Measurements from ENCODE around the gene ANKUB1. TPM values are rescaled to one million over a fixed set of nuclear protein-coding genes. Genes with fewer than 3 reads are reported as not detected.
"Not testable (repeated sequence)": the region's sequence is repeated elsewhere in the genome, so short reads cannot be mapped to it uniquely, and the experiment has no call there.

ANKUB1 gene, protein sequence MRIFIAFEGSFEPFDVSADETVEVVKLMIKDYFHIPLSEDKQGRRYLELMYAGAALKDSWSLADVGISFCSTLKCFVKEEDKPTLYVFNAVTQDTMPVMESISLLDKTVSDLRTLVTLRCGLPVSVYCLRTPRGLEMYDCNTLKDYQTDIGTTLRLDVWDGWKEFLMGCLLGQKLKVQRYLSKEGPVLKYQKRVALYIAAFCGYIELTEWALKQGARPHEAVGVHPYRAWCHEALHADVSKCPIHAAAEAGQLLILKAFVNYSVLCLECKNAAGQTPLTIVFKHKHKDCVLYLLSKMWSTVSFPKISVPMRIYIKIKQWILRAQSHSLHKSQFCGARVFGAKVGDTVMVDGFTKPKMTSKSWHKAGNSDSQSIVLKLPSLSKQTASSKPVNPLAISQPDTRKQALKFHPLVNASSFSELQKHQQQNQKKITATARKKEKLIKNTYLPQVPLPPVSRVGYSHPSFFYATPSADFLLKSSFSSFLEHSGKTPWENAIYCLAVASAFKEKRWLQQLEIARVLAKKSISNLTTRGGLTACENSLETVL
- total RNA-seq (2014; rRNA removed; shearing (Covaris generic)) = 0.31 TPM in 1 of 2 replicates, not detected in the other

GRCh38 chr3:149792452-149793270, at the start of gene ANKUB1:
ANKUB1 (minus strand) TSS chr3:149792554; CDS start chr3:149792366, 188 bp downstream.
- Histone ChIP-seq H3K4me3 (no peak within 1 kb of the TSS), H3K27me3 (replicated peaks) (no peaks in the 10 kb centered on the region), H3K27ac (peak within 1 kb of the TSS; percentile 61), H3K4me1 (replicated peaks) (peaks cover 27% of the 10 kb centered on the region), H3K9me3 (replicated peaks) (no peaks in the 10 kb centered on the region), H3K36me3 (no peaks in the 10 kb centered on the region)
- peak in 1 of 2 experiments; percentile 39 for DNase-seq (ENCODE audit: low read depth in 1 of 2, low spot score in 2 of 2)

GRCh38 chr3:149839896-149840295, 47.5 kb upstream of the ANKUB1 start:
- Histone ChIP-seq H3K9me3 (replicated peaks) (peaks cover 15% of the 10 kb centered on the region), H3K4me1 (replicated peaks) (no peaks in the 10 kb centered on the region), H3K27ac (no peak overlapping the region), H3K36me3 (peaks cover 7% of the 10 kb centered on the region; the same call in 1 of the 2 replicates), H3K4me3 (no peak overlapping the region), H3K27me3 (replicated peaks) (no peaks in the 10 kb centered on the region)
- no peak for DNase-seq (ENCODE audit: low read depth in 1 of 2, low spot score in 2 of 2)

- DNase-seq (ENCODE audit: low read depth in 1 of 2, low spot score in 2 of 2) = not testable (repeated sequence)
These were observed 47.1 kb upstream of the ANKUB1 start for GRCh38 chr3:149839469-149839868.

GRCh38 chr3:149838491-149838890, 46.1 kb upstream of the ANKUB1 start:
- H3K27me3 ChIP-seq (replicated peaks); H3K27ac ChIP-seq; H3K4me3 ChIP-seq; DNase-seq (ENCODE audit: low read depth in 1 of 2, low spot score in 2 of 2); H3K4me1 ChIP-seq (replicated peaks); H3K36me3 ChIP-seq: not testable (repeated sequence)
- H3K9me3 ChIP-seq (replicated peaks) = peaks cover 23% of the 10 kb centered on the region

More at GRCh38 chr3:149839469-149839868, 47.1 kb upstream of the ANKUB1 start:
- H3K9me3 ChIP-seq (replicated peaks) = peaks cover 18% of the 10 kb centered on the region
- H3K4me3 ChIP-seq; H3K27ac ChIP-seq; H3K4me1 ChIP-seq (replicated peaks); H3K27me3 ChIP-seq (replicated peaks); H3K36me3 ChIP-seq: not testable (repeated sequence)

DNA sequence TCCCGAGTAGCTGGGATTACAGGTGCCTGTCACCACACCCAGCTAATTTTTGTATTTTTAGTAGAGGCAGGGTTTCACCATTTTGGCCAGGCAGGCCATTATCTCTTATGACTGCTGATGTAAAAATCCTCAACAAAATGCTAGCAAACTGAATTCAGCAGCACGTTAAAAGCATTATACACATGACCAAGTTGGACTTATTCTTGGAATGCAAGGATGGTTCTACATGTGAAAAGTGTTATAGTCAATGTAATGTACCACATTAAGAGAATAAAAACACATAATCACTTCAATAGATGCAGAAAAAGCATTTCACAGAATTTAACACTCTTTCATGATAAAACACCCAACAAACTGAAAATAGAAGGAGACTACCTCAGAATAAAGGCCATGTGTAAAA, 40.9 kb upstream of the ANKUB1 start:
- Histone ChIP-seq H3K27me3 (replicated peaks) (no peaks in the 10 kb centered on the region), H3K4me1 (replicated peaks) (no peaks in the 10 kb centered on the region), H3K4me3 (no peak overlapping the region), H3K27ac (no peak overlapping the region), H3K9me3 (replicated peaks) (peaks cover 29% of the 10 kb centered on the region), H3K36me3 (peaks cover 5% of the 10 kb centered on the region; the same call in 1 of the 2 replicates)
- no peak for DNase-seq (ENCODE audit: low read depth in 1 of 2, low spot score in 2 of 2)

DNA sequence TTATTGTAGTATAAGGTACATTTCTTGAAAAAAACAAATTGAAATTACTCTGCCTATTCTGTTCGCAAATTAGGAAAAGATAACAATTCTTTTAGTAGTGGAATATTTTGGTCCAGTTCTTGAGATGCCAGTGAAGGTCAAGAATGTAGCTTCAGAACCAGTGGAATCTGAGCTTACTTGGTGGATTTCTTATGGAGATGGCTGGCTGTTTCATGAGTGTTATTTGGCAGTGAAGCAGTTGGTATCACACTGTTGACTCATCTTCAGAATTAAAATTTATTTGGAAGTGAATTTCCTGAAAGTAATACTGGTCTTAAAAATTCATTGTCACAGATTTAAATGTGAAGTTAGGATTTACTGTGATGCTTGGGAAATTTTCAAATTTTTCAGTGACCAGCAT, 39.7 kb upstream of the ANKUB1 start:
- H3K27me3 ChIP-seq (replicated peaks) = no peaks in the 10 kb centered on the region
- no peak for DNase-seq (ENCODE audit: low read depth in 1 of 2, low spot score in 2 of 2)
- no peaks in the 10 kb centered on the region for H3K4me1 ChIP-seq (replicated peaks)
- no peaks in the 10 kb centered on the region for H3K36me3 ChIP-seq
- no peak overlapping the region for H3K4me3 ChIP-seq
- peaks cover 25% of the 10 kb centered on the region for H3K9me3 ChIP-seq (replicated peaks)
- no peak overlapping the region for H3K27ac ChIP-seq

DNA sequence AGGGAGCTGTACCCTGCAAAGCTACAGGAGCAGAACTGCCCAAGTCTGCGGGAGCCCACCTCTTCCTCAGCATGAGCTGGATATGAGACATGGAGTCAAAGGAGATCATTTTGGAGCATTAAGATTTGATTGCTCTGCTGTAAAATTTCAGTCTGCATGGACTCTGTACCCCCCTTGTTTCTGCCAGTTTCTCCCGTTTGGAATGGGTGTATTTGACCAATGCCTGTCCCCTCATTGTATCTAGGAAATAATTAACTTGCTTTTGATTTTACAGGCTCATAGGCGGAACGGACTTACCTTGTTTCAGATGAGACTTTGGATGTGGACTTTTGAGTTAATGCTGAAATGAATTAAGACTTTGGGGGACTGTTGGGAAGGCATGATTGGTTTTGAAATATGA, 39.0 kb upstream of the ANKUB1 start:
- DNase-seq (ENCODE audit: low read depth in 1 of 2, low spot score in 2 of 2) = no peak
- H3K36me3 ChIP-seq = no peaks in the 10 kb centered on the region
- H3K4me3 ChIP-seq = no peak overlapping the region
- H3K27me3 ChIP-seq (replicated peaks) = no peaks in the 10 kb centered on the region
- no peaks in the 10 kb centered on the region for H3K4me1 ChIP-seq (replicated peaks)
- H3K9me3 ChIP-seq (replicated peaks) = peaks cover 25% of the 10 kb centered on the region
- H3K27ac ChIP-seq = no peak overlapping the region

DNA sequence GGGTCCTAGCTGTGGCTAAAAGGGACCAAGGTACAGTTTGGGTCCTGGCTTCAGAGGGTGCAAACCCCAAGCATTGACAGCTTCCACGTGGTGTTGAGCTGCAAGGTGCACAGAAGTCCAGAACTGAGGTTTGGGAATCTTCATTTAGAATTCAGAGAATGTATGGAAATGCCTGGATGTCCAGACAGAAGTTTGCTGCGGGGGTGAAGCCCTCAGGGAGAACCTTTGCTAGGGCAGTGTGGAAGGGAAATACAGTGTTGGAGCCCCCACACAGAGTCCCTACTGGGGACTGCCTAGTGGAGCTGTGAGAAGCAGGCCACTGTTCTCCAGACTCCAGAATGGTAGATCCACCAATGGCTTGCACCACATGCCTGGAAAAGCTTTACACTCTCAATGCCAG, 38.5 kb upstream of the ANKUB1 start:
- H3K9me3 ChIP-seq (replicated peaks) = peaks cover 25% of the 10 kb centered on the region
- no peaks in the 10 kb centered on the region for H3K27me3 ChIP-seq (replicated peaks)
- H3K4me3 ChIP-seq = no peak overlapping the region
- DNase-seq (ENCODE audit: low read depth in 1 of 2, low spot score in 2 of 2) = no peak
- no peak overlapping the region for H3K27ac ChIP-seq
- H3K36me3 ChIP-seq = no peaks in the 10 kb centered on the region
- H3K4me1 ChIP-seq (replicated peaks) = no peaks in the 10 kb centered on the region

- not testable (repeated sequence) for DNase-seq (ENCODE audit: low read depth in 1 of 2, low spot score in 2 of 2); H3K27me3 ChIP-seq (replicated peaks); H3K27ac ChIP-seq; H3K36me3 ChIP-seq; H3K4me1 ChIP-seq (replicated peaks); H3K4me3 ChIP-seq
- peaks cover 15% of the 10 kb centered on the region for H3K9me3 ChIP-seq (replicated peaks)
These were observed 37.3 kb upstream of the ANKUB1 start for GRCh38 chr3:149829631-149830030.

DNA sequence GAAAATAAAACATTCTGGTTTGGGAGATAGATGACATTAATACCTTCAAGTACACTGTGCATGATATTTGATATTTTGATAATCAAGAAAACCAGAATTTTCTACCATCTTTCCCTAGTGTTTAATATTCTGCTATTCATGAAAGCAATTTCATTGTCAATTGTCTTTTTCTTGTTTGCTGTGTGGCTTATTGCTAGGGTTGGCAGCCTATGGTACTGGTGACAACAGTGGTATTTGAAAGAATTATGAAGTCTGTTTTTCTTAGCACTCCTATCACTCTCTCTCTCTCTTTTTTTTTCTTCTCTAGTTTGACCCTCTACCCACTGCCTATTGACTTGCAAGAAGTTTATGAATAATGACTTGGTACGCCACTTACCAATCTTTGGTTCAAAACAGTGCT, 36.0 kb upstream of the ANKUB1 start:
- H3K4me1 ChIP-seq (replicated peaks) = no peaks in the 10 kb centered on the region
- DNase-seq (ENCODE audit: low read depth in 1 of 2, low spot score in 2 of 2) = no peak
- H3K27ac ChIP-seq = no peak overlapping the region
- no peaks in the 10 kb centered on the region for H3K27me3 ChIP-seq (replicated peaks)
- H3K4me3 ChIP-seq = no peak overlapping the region
- H3K9me3 ChIP-seq (replicated peaks) = peaks cover 9% of the 10 kb centered on the region
- no peaks in the 10 kb centered on the region for H3K36me3 ChIP-seq

- Histone ChIP-seq H3K36me3 (no peaks in the 10 kb centered on the region), H3K4me1 (replicated peaks) (no peaks in the 10 kb centered on the region), H3K27ac (no peak overlapping the region), H3K27me3 (replicated peaks) (no peaks in the 10 kb centered on the region), H3K9me3 (replicated peaks) (peaks cover 8% of the 10 kb centered on the region; the same call in 1 of the 2 replicates), H3K4me3 (no peak overlapping the region)
- DNase-seq (ENCODE audit: low read depth in 1 of 2, low spot score in 2 of 2) = no peak
These were observed 34.3 kb upstream of the ANKUB1 start for GRCh38 chr3:149826636-149827035.

- DNase-seq (ENCODE audit: low read depth in 1 of 2, low spot score in 2 of 2) = no peak
- H3K4me1 ChIP-seq (replicated peaks) = no peaks in the 10 kb centered on the region
- H3K4me3 ChIP-seq = no peak overlapping the region
- no peaks in the 10 kb centered on the region for H3K36me3 ChIP-seq
- H3K9me3 ChIP-seq (replicated peaks) = no peaks in the 10 kb centered on the region
- no peaks in the 10 kb centered on the region for H3K27me3 ChIP-seq (replicated peaks)
- H3K27ac ChIP-seq = no peak overlapping the region
These were observed 27.8 kb upstream of the ANKUB1 start for GRCh38 chr3:149820183-149820582.

DNA sequence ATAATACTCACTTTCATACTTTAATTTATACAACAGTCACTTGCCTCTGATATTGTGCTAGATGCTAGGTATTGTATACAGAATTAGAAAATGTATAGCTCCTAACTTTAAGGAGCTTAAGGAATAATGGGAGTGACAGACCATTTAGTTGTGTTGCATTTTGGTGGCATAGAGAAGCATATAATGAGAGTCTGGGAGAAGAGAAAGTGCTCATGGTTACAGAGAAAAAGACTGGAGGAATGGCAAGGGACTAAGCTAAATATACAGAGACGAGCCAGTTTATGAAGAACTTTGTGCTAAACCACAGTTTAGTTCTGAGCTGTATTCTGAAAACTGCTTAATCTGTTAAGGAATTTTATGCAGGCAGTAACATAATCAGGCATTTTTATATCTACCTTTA, 27.1 kb upstream of the ANKUB1 start:
- Histone ChIP-seq H3K4me3 (no peak overlapping the region), H3K27me3 (replicated peaks) (no peaks in the 10 kb centered on the region), H3K27ac (no peak overlapping the region), H3K36me3 (no peaks in the 10 kb centered on the region), H3K9me3 (replicated peaks) (no peaks in the 10 kb centered on the region), H3K4me1 (replicated peaks) (peaks cover 1% of the 10 kb centered on the region; the same call in 1 of the 2 replicates)
- DNase-seq (ENCODE audit: low read depth in 1 of 2, low spot score in 2 of 2) = no peak

DNA sequence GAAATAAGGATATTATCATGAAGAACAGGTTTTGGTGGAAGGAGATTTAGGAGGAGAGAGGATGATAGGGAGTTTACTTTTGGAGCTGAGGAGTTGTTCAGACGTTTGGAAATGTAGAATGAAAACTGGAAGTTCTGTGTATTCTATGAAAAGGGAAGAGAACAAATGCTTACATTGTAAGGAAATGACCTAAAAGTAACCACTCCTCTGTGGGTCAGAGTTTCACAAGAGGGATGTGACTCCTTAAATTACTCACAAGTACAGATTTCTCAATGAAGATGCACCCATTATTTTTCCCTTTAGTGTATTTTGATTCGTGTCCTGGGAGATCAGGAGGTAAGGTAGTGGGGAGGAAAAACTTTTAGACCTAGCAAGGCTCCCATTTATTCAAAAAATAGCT, 24.6 kb upstream of the ANKUB1 start:
- no peaks in the 10 kb centered on the region for H3K36me3 ChIP-seq
- no peak for DNase-seq (ENCODE audit: low read depth in 1 of 2, low spot score in 2 of 2)
- no peaks in the 10 kb centered on the region for H3K9me3 ChIP-seq (replicated peaks)
- no peak overlapping the region for H3K4me3 ChIP-seq
- H3K27me3 ChIP-seq (replicated peaks) = no peaks in the 10 kb centered on the region
- peaks cover 13% of the 10 kb centered on the region for H3K4me1 ChIP-seq (replicated peaks)
- H3K27ac ChIP-seq = no peak overlapping the region
